GM23338 (cell line): ENCODE data around the gene GGT5. TPM values are rescaled to one million over a fixed set of nuclear protein-coding genes. Genes with fewer than 3 reads are reported as not detected.

ENCODE experiments used
- ATAC-seq: fragments of 200-7000 bp; cut with Tn5 transposase; 3 replicates; pipeline ENCODE4 v1.9.1; 2020
- DNase-seq: peaks from one replicate; pipeline ENCODE4 v3.0.0-alpha.2; 2015; ENCODE audit warnings: low spot score
- H2AFZ ChIP-seq: fragments of 200-600 bp; sonication (generic); 2 replicates; pipeline ENCODE4 v1.8.0; 2016; ENCODE audit warnings: antibody characterized with exemption, mild to moderate bottlenecking, moderate library complexity
- H3F3A ChIP-seq: fragments of 200-600 bp; sonication (generic); replicated peaks from 2 replicates; pipeline ENCODE4 v1.8.0; 2017; ENCODE audit warnings: antibody characterized with exemption, mixed run types, low read depth
- H3K27ac ChIP-seq: fragments of 200-600 bp; sonication (generic); 2 replicates; pipeline ENCODE4 v1.6.1; 2016; ENCODE audit warnings: low read depth
- H3K27me3 ChIP-seq: fragments of 200-600 bp; sonication (generic); 2 replicates; pipeline ENCODE4 v1.8.0; 2016; ENCODE audit warnings: mild to moderate bottlenecking, mixed run types, moderate library complexity; ENCODE audit not compliant: insufficient read depth
- H3K36me3 ChIP-seq: fragments of 200-600 bp; sonication (generic); 2 replicates; pipeline ENCODE4 v1.8.0; 2016; ENCODE audit warnings: mild to moderate bottlenecking; ENCODE audit not compliant: insufficient read depth
- H3K4me1 ChIP-seq: fragments of 200-600 bp; sonication (generic); 2 replicates; pipeline ENCODE4 v1.8.0; 2016; ENCODE audit warnings: mild to moderate bottlenecking, moderate library complexity; ENCODE audit not compliant: insufficient read depth
- H3K4me2 ChIP-seq: fragments of 200-600 bp; sonication (generic); 2 replicates; pipeline ENCODE4 v1.7.1; 2017; ENCODE audit warnings: mixed run types
- H3K4me3 ChIP-seq: fragments of 200-600 bp; sonication (generic); 2 replicates; pipeline ENCODE4 v1.6.1; 2016; ENCODE audit warnings: mixed run types
- H3K79me2 ChIP-seq: fragments of 200-600 bp; sonication (generic); replicated peaks from 2 replicates; pipeline ENCODE4 v1.8.0; 2017; ENCODE audit warnings: mild to moderate bottlenecking; ENCODE audit not compliant: insufficient read depth
- H3K9me2 ChIP-seq: fragments of 200-600 bp; sonication (generic); 2 replicates; pipeline ENCODE4 v1.8.0; 2017; ENCODE audit not compliant: insufficient read depth
- H4K20me1 ChIP-seq: fragments of 200-600 bp; sonication (generic); replicated peaks from 2 replicates; pipeline ENCODE4 v1.8.0; 2017; ENCODE audit warnings: mild to moderate bottlenecking; ENCODE audit not compliant: insufficient read depth
- H3K27ac Mint-ChIP-seq: 2 replicates; pipeline ENCODE4 v1.8.0; 2020; ENCODE audit warnings: inconsistent platforms, mild to moderate bottlenecking, moderate library complexity, mixed read lengths
- H3K27me3 Mint-ChIP-seq: 3 replicates; pipeline ENCODE4 v1.8.0; 2022; ENCODE audit warnings: low read depth, mild to moderate bottlenecking, moderate library complexity, mixed read lengths, inconsistent platforms; ENCODE audit not compliant: insufficient read depth, poor library complexity
- H3K36me3 Mint-ChIP-seq: 3 replicates; pipeline ENCODE4 v1.8.0; 2021; ENCODE audit warnings: low read depth, mild to moderate bottlenecking, inconsistent platforms, moderate library complexity, mixed read lengths
- H3K4me1 Mint-ChIP-seq: 3 replicates; pipeline ENCODE4 v1.8.0; 2020; ENCODE audit warnings: mild to moderate bottlenecking, inconsistent platforms, mixed read lengths
- H3K4me3 Mint-ChIP-seq: 3 replicates; pipeline ENCODE4 v1.8.0; 2021; ENCODE audit warnings: moderate library complexity, mild to moderate bottlenecking, inconsistent platforms, mixed read lengths
- H3K9me3 Mint-ChIP-seq: 3 replicates; pipeline ENCODE4 v1.8.0; 2020; ENCODE audit warnings: moderate library complexity, mild to moderate bottlenecking, inconsistent platforms, mixed read lengths
- CREB1 ChIP-seq: fragments of 250-450 bp; sonication (Bioruptor Pico); IDR thresholded peaks from 2 replicates; pipeline ENCODE4 v1.5.0; 2020; ENCODE audit warnings: low read depth, mild to moderate bottlenecking, moderate library complexity
- CTCF ChIP-seq, 2 experiments: fragments of 200-600 bp in 1 of 2; sonication (generic) in 1 of 2; conservative IDR thresholded peaks; 2 replicates each; pipeline versions ENCODE4 v1.5.1 to v1.6.1; 2016 to 2017; ENCODE audit warnings: antibody characterized with exemption in 2 of 2, low read depth in 2 of 2, mild to moderate bottlenecking in 2 of 2, moderate library complexity in 1 of 2
- ETS1 ChIP-seq: IDR thresholded peaks from 2 replicates; pipeline ENCODE4 v1.6.1; 2016; ENCODE audit warnings: antibody characterized with exemption
- EZH2 ChIP-seq: fragments of 200-600 bp; sonication (generic); IDR thresholded peaks from one replicate; pipeline ENCODE4 v1.8.0; 2017; ENCODE audit warnings: antibody characterized with exemption, mild to moderate bottlenecking, low read depth; ENCODE audit not compliant: unreplicated experiment
- EZH2phosphoT487 ChIP-seq: fragments of 200-600 bp; sonication (generic); IDR thresholded peaks from one replicate; pipeline ENCODE4 v1.8.1; 2018; ENCODE audit warnings: antibody characterized with exemption; ENCODE audit not compliant: unreplicated experiment
- JUNB ChIP-seq: IDR thresholded peaks from one replicate; pipeline ENCODE4 v1.6.1; 2016; ENCODE audit warnings: antibody characterized with exemption; ENCODE audit not compliant: unreplicated experiment
- STAT1 ChIP-seq: IDR thresholded peaks from one replicate; pipeline ENCODE4 v1.6.1; 2016; ENCODE audit warnings: antibody characterized with exemption; ENCODE audit not compliant: unreplicated experiment
- ZNF331 ChIP-seq: fragments of 250-450 bp; sonication (Bioruptor Pico); IDR thresholded peaks from 2 replicates; pipeline ENCODE4 v1.5.0; 2020; ENCODE audit warnings: low read depth, mild to moderate bottlenecking, moderate library complexity
- polyA plus RNA-seq: library from polyadenylated mRNA; unstranded; fragments of >200 nt; fragmentation: Nextera tagmentation; extraction: Ambion mirVana; gene quantifications from 2 replicates; pipeline ENCODE4 v1.2.1, GENCODE V29; 2016
- total RNA-seq: library from RNA; depleted of rRNA; stranded (reverse); fragments of >200 nt; shearing (Covaris generic); gene quantifications from 2 replicates; pipeline ENCODE4 v1.2.3, GENCODE V29; 2014
- TF ChIP-seq, protein P1 (sequence below): IDR thresholded peaks from one replicate; pipeline ENCODE4 v1.6.1; 2018; ENCODE audit warnings: antibody characterized with exemption; ENCODE audit not compliant: unreplicated experiment
- TF ChIP-seq, protein P2 (sequence below): fragments of 250-450 bp; sonication (Bioruptor Pico); IDR thresholded peaks from 2 replicates; pipeline ENCODE4 v1.5.0; 2020; ENCODE audit warnings: mild to moderate bottlenecking, moderate library complexity

Gene GGT5
- total and polyA plus RNA-seq, 2 experiments from 2014 or later = not detected

GRCh38 chr22:24233235-24233634 lies 11.6 kb downstream of the GGT5 start:
- H3K4me1 ChIP-seq = peaks cover 6% of the 10 kb centered on the region; the same call in 1 of the 2 replicates
- H3K4me3 ChIP-seq = no peak overlapping the region
- no peaks in the 10 kb centered on the region for H3K79me2 ChIP-seq
- H3K9me3 Mint-ChIP-seq = no peaks in the 10 kb centered on the region
- H2AFZ ChIP-seq = no peak overlapping the region
- no peaks in the 10 kb centered on the region for H3K9me2 ChIP-seq
- ATAC-seq = no peak
- no peak for DNase-seq
- H3F3A ChIP-seq = no peaks in the 10 kb centered on the region
- no peaks in the 10 kb centered on the region for H3K36me3 Mint-ChIP-seq
- no peak overlapping the region for H3K27ac ChIP-seq
- no peak overlapping the region for H3K4me2 ChIP-seq
- TF ChIP-seq STAT1 (no peak), CTCF (conservative IDR thresholded peaks at IDR 0.05; ENCODE audit: low read depth in 2 of 2) (no peak), EZH2phosphoT487 (no peak), ZNF331 (CRISPR knock-in tag) (no peak), EZH2 (no peak), JUNB (no peak), ETS1 (no peak), CREB1 (CRISPR knock-in tag) (no peak)
- TF ChIP-seq, protein P1, sequence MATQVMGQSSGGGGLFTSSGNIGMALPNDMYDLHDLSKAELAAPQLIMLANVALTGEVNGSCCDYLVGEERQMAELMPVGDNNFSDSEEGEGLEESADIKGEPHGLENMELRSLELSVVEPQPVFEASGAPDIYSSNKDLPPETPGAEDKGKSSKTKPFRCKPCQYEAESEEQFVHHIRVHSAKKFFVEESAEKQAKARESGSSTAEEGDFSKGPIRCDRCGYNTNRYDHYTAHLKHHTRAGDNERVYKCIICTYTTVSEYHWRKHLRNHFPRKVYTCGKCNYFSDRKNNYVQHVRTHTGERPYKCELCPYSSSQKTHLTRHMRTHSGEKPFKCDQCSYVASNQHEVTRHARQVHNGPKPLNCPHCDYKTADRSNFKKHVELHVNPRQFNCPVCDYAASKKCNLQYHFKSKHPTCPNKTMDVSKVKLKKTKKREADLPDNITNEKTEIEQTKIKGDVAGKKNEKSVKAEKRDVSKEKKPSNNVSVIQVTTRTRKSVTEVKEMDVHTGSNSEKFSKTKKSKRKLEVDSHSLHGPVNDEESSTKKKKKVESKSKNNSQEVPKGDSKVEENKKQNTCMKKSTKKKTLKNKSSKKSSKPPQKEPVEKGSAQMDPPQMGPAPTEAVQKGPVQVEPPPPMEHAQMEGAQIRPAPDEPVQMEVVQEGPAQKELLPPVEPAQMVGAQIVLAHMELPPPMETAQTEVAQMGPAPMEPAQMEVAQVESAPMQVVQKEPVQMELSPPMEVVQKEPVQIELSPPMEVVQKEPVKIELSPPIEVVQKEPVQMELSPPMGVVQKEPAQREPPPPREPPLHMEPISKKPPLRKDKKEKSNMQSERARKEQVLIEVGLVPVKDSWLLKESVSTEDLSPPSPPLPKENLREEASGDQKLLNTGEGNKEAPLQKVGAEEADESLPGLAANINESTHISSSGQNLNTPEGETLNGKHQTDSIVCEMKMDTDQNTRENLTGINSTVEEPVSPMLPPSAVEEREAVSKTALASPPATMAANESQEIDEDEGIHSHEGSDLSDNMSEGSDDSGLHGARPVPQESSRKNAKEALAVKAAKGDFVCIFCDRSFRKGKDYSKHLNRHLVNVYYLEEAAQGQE = no peak
- TF ChIP-seq, protein P2, sequence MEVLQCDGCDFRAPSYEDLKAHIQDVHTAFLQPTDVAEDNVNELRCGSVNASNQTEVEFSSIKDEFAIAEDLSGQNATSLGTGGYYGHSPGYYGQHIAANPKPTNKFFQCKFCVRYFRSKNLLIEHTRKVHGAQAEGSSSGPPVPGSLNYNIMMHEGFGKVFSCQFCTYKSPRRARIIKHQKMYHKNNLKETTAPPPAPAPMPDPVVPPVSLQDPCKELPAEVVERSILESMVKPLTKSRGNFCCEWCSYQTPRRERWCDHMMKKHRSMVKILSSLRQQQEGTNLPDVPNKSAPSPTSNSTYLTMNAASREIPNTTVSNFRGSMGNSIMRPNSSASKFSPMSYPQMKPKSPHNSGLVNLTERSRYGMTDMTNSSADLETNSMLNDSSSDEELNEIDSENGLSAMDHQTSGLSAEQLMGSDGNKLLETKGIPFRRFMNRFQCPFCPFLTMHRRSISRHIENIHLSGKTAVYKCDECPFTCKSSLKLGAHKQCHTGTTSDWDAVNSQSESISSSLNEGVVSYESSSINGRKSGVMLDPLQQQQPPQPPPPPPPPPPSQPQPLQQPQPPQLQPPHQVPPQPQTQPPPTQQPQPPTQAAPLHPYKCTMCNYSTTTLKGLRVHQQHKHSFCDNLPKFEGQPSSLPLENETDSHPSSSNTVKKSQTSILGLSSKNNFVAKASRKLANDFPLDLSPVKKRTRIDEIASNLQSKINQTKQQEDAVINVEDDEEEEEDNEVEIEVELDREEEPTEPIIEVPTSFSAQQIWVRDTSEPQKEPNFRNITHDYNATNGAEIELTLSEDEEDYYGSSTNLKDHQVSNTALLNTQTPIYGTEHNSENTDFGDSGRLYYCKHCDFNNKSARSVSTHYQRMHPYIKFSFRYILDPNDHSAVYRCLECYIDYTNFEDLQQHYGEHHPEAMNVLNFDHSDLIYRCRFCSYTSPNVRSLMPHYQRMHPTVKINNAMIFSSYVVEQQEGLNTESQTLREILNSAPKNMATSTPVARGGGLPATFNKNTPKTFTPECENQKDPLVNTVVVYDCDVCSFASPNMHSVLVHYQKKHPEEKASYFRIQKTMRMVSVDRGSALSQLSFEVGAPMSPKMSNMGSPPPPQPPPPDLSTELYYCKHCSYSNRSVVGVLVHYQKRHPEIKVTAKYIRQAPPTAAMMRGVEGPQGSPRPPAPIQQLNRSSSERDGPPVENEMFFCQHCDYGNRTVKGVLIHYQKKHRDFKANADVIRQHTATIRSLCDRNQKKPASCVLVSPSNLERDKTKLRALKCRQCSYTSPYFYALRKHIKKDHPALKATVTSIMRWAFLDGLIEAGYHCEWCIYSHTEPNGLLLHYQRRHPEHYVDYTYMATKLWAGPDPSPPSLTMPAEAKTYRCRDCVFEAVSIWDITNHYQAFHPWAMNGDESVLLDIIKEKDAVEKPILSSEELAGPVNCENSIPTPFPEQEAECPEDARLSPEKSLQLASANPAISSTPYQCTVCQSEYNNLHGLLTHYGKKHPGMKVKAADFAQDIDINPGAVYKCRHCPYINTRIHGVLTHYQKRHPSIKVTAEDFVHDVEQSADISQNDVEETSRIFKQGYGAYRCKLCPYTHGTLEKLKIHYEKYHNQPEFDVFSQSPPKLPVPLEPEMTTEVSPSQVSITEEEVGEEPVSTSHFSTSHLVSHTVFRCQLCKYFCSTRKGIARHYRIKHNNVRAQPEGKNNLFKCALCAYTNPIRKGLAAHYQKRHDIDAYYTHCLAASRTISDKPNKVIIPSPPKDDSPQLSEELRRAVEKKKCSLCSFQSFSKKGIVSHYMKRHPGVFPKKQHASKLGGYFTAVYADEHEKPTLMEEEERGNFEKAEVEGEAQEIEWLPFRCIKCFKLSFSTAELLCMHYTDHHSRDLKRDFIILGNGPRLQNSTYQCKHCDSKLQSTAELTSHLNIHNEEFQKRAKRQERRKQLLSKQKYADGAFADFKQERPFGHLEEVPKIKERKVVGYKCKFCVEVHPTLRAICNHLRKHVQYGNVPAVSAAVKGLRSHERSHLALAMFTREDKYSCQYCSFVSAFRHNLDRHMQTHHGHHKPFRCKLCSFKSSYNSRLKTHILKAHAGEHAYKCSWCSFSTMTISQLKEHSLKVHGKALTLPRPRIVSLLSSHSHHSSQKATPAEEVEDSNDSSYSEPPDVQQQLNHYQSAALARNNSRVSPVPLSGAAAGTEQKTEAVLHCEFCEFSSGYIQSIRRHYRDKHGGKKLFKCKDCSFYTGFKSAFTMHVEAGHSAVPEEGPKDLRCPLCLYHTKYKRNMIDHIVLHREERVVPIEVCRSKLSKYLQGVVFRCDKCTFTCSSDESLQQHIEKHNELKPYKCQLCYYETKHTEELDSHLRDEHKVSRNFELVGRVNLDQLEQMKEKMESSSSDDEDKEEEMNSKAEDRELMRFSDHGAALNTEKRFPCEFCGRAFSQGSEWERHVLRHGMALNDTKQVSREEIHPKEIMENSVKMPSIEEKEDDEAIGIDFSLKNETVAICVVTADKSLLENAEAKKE (CRISPR knock-in tag) = no peak
- H3K27ac Mint-ChIP-seq = no peak overlapping the region
- peaks cover 3% of the 10 kb centered on the region; the same call in 2 of the 3 replicates for H3K4me1 Mint-ChIP-seq
- H3K27me3 Mint-ChIP-seq = peaks cover 13% of the 10 kb centered on the region
- no peaks in the 10 kb centered on the region for H3K27me3 ChIP-seq
- no peaks in the 10 kb centered on the region for H3K36me3 ChIP-seq
- H3K4me3 Mint-ChIP-seq = no peak overlapping the region
- H4K20me1 ChIP-seq = no peaks in the 10 kb centered on the region
